GM21526 (cell line): ENCODE data around the gene ETNK2.

Experiments used
- ATAC-seq: cut with Tn5 transposase; IDR thresholded peaks from one replicate; pipeline ENCODE4 v1.9.1; 2021; ENCODE audit warnings: moderate library complexity; ENCODE audit not compliant: unreplicated experiment, low FRiP score

The ETNK2 gene

GRCh38 chr1:204178487-204179281 lies 26.8 kb upstream of the ETNK2 start:
- ATAC-seq: no peak

GRCh38 chr1:204177133-204177532 lies 25.3 kb upstream of the ETNK2 start:
- no peak for ATAC-seq

- no peak for ATAC-seq
Observed at GRCh38 chr1:204176049-204176448, 24.2 kb upstream of the ETNK2 start.

DNA sequence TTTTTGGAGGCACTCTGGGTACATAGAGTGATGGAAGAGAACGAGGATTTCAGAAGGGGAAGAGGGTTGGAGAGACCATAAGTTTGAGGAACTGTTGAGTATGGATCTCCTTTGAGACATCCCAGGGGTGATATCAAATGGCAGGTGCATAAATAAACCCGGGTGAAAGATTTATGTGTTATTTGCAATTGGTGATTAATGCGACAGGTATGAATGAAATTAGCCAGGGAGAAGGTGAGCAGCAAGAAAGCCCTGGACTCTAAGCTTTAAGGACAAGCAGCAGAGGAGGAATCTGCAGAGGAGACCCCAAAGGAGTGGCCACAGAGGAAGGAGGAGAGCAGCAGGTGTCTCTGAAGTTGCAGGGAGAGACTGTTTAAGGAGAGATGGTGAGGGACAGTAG lies 23.1 kb upstream of the ETNK2 start:
- no peak for ATAC-seq

- no peak for ATAC-seq
Observed at GRCh38 chr1:204172404-204173029, 20.7 kb upstream of the ETNK2 start.

GRCh38 chr1:204171751-204172178 lies 19.9 kb upstream of the ETNK2 start:
- no peak for ATAC-seq

GRCh38 chr1:204170494-204171155 lies 18.8 kb upstream of the ETNK2 start:
- ATAC-seq: no peak

GRCh38 chr1:204169858-204170257 lies 18.0 kb upstream of the ETNK2 start:
- ATAC-seq: no peak

DNA sequence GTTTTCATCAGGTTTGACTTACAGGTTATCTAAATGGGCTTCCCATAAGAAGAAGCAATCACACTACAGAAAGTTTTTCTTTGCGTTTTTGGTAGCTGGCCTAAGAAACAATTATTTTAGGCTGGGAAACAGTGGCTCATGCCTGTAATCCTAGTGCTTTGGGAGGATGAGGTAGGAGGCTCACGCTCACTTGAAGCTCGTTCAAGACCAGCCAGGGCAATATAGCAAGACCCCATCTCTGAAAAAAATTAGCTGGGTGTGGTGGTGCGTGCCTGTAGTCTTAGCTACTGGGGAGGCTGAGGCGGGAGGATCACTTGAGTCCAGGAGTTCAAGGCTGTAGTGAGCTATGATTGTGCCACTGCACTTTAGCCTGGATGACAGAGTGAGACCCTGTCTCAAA lies 15.9 kb upstream of the ETNK2 start:
- no peak for ATAC-seq

GRCh38 chr1:204166219-204166618 lies 14.4 kb upstream of the ETNK2 start, which contains the start of gene REN:
TSS of gene REN (minus strand) at chr1:204166337. CDS start at chr1:204166293, 44 bp downstream.
- no peak for ATAC-seq

- no peak for ATAC-seq
Observed at GRCh38 chr1:204162494-204163074, 10.7 kb upstream of the ETNK2 start.

- no peak for ATAC-seq
Observed at GRCh38 chr1:204161609-204162493, 10.0 kb upstream of the ETNK2 start.

DNA sequence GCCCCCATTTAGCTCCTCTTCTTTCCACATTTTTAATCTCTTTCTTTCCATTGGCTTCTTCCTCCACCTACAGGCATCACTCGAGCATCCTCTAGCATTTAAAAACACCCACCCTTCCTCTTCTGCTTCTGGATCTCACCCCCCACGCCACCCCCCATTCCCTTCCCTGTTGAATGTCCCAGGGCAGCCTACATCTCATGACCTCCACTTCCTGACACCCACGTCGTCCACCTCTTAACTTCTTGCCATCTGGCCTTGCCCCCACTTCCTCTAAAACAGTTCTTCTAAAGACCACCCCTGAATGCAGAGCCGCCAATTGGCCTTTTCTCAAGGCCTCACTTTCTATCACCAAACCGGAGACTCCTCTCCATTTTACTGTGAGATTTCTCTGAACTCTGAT lies 6.1 kb upstream of the ETNK2 start:
- ATAC-seq: no peak

- ATAC-seq: no peak
Observed at GRCh38 chr1:204155881-204156280, 4.0 kb upstream of the ETNK2 start.

DNA sequence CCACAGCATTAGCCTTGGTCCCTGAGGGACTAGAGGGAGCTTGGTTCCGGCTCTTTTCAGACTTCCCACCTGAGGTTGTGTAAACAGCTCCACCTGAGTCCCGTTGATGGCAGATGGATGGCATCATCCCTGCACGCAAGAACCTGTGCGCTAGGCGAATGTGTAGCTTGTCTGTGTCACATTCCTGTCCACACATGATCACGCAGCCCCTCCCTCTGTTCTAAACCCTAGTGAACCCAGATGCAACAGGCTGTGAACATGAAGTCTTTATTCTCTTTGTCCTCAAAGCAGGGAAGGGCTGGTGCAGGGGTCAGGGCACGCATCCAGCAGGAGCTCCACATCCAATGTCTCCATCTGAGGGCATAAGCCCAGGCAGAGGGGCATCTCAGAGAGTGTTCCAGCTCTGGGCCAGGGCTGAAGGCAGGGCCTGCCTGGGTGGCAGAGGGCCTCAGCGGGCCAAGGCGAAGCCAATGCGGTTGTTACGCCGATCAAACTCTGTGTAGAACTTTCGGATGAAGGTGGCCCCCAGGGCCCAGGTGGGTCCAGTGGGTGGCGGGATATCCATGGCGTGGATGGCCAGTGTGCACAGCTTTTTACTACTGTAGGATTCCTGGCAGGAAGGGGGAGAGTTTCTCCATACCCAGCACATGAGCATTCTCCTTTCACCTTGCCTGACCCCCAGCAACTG lies 2.9 kb upstream of the ETNK2 start:
- ATAC-seq: no peak

- no peak for ATAC-seq
Observed at GRCh38 chr1:204153667-204154066, 1.8 kb upstream of the ETNK2 start.

- no peak for ATAC-seq
Observed at GRCh38 chr1:204152310-204153044, 633 bp upstream of the ETNK2 start.

DNA sequence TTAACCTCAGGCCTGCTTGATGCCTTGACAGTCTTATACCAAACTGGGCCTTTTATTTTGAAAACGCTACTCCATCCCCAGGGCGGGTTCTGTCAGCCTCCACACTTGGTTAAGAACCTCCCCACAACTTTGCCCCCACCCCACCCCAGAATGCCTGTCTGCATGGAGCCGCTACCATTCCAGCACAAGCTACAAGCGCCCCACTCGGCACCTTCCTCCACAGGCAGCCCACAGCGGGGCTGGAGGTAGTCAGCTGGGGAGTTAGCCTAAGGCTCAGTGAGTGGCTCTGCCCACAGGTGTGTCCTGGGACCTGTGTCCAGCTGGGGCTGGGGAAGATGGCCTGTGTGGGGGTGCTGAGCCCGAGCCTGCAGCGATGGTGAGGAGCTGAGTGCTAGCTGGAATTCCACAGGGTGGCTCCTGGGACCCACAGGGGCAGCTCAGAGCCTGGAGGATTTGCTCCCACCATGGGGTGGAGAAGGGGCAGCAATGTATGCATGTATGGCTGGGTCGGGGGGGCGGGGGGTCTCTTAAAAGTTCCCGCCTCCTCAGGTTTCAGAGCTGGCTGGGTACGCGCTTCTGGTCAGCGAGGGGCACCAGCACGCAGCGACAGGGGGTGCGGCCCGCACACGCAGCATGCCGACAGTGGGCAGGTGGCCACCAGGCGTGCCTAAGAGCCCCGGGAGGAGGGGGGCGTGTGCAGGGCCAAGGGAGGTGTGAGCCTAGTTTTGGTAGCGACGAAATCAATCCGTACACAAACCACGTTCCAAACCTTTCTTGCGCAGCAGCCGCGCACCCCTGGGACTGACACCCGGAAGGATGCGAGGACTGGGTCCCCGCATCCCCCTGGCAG lies 917 bp downstream of the ETNK2 start:
- no peak for ATAC-seq
